GM23338 (cell line): ENCODE measurements around the gene MROH2A. TPM values are rescaled to one million over a fixed set of nuclear protein-coding genes. Genes with fewer than 3 reads are reported as not detected.

Experiments used
- ATAC-seq: fragments of 200-7000 bp; cut with Tn5 transposase; 3 replicates; pipeline ENCODE4 v1.9.1; 2020
- DNase-seq: peaks from one replicate; pipeline ENCODE4 v3.0.0-alpha.2; 2015; ENCODE audit warnings: low spot score
- H2AFZ ChIP-seq: fragments of 200-600 bp; sonication (generic); 2 replicates; pipeline ENCODE4 v1.8.0; 2016; ENCODE audit warnings: antibody characterized with exemption, mild to moderate bottlenecking, moderate library complexity
- H3F3A ChIP-seq: fragments of 200-600 bp; sonication (generic); replicated peaks from 2 replicates; pipeline ENCODE4 v1.8.0; 2017; ENCODE audit warnings: antibody characterized with exemption, mixed run types, low read depth
- H3K27ac ChIP-seq: fragments of 200-600 bp; sonication (generic); 2 replicates; pipeline ENCODE4 v1.6.1; 2016; ENCODE audit warnings: low read depth
- H3K27me3 ChIP-seq: fragments of 200-600 bp; sonication (generic); 2 replicates; pipeline ENCODE4 v1.8.0; 2016; ENCODE audit warnings: mild to moderate bottlenecking, mixed run types, moderate library complexity; ENCODE audit not compliant: insufficient read depth
- H3K36me3 ChIP-seq: fragments of 200-600 bp; sonication (generic); 2 replicates; pipeline ENCODE4 v1.8.0; 2016; ENCODE audit warnings: mild to moderate bottlenecking; ENCODE audit not compliant: insufficient read depth
- H3K4me1 ChIP-seq: fragments of 200-600 bp; sonication (generic); 2 replicates; pipeline ENCODE4 v1.8.0; 2016; ENCODE audit warnings: mild to moderate bottlenecking, moderate library complexity; ENCODE audit not compliant: insufficient read depth
- H3K4me2 ChIP-seq: fragments of 200-600 bp; sonication (generic); 2 replicates; pipeline ENCODE4 v1.7.1; 2017; ENCODE audit warnings: mixed run types
- H3K4me3 ChIP-seq: fragments of 200-600 bp; sonication (generic); 2 replicates; pipeline ENCODE4 v1.6.1; 2016; ENCODE audit warnings: mixed run types
- H3K79me2 ChIP-seq: fragments of 200-600 bp; sonication (generic); replicated peaks from 2 replicates; pipeline ENCODE4 v1.8.0; 2017; ENCODE audit warnings: mild to moderate bottlenecking; ENCODE audit not compliant: insufficient read depth
- H3K9me2 ChIP-seq: fragments of 200-600 bp; sonication (generic); 2 replicates; pipeline ENCODE4 v1.8.0; 2017; ENCODE audit not compliant: insufficient read depth
- H4K20me1 ChIP-seq: fragments of 200-600 bp; sonication (generic); replicated peaks from 2 replicates; pipeline ENCODE4 v1.8.0; 2017; ENCODE audit warnings: mild to moderate bottlenecking; ENCODE audit not compliant: insufficient read depth
- H3K27ac Mint-ChIP-seq: 2 replicates; pipeline ENCODE4 v1.8.0; 2020; ENCODE audit warnings: inconsistent platforms, mild to moderate bottlenecking, moderate library complexity, mixed read lengths
- H3K27me3 Mint-ChIP-seq: 3 replicates; pipeline ENCODE4 v1.8.0; 2022; ENCODE audit warnings: low read depth, mild to moderate bottlenecking, moderate library complexity, mixed read lengths, inconsistent platforms; ENCODE audit not compliant: insufficient read depth, poor library complexity
- H3K36me3 Mint-ChIP-seq: 3 replicates; pipeline ENCODE4 v1.8.0; 2021; ENCODE audit warnings: low read depth, mild to moderate bottlenecking, inconsistent platforms, moderate library complexity, mixed read lengths
- H3K4me1 Mint-ChIP-seq: 3 replicates; pipeline ENCODE4 v1.8.0; 2020; ENCODE audit warnings: mild to moderate bottlenecking, inconsistent platforms, mixed read lengths
- H3K4me3 Mint-ChIP-seq: 3 replicates; pipeline ENCODE4 v1.8.0; 2021; ENCODE audit warnings: moderate library complexity, mild to moderate bottlenecking, inconsistent platforms, mixed read lengths
- H3K9me3 Mint-ChIP-seq: 3 replicates; pipeline ENCODE4 v1.8.0; 2020; ENCODE audit warnings: moderate library complexity, mild to moderate bottlenecking, inconsistent platforms, mixed read lengths
- EZH2 ChIP-seq: fragments of 200-600 bp; sonication (generic); IDR thresholded peaks from one replicate; pipeline ENCODE4 v1.8.0; 2017; ENCODE audit warnings: antibody characterized with exemption, mild to moderate bottlenecking, low read depth; ENCODE audit not compliant: unreplicated experiment
- EZH2phosphoT487 ChIP-seq: fragments of 200-600 bp; sonication (generic); IDR thresholded peaks from one replicate; pipeline ENCODE4 v1.8.1; 2018; ENCODE audit warnings: antibody characterized with exemption; ENCODE audit not compliant: unreplicated experiment
- JUNB ChIP-seq: IDR thresholded peaks from one replicate; pipeline ENCODE4 v1.6.1; 2016; ENCODE audit warnings: antibody characterized with exemption; ENCODE audit not compliant: unreplicated experiment
- NANOG ChIP-seq: IDR thresholded peaks from 2 replicates; pipeline ENCODE4 v1.6.1; 2016; ENCODE audit warnings: antibody characterized with exemption, borderline replicate concordance
- STAT1 ChIP-seq: IDR thresholded peaks from one replicate; pipeline ENCODE4 v1.6.1; 2016; ENCODE audit warnings: antibody characterized with exemption; ENCODE audit not compliant: unreplicated experiment
- ZNF462 ChIP-seq: fragments of 250-450 bp; sonication (Bioruptor Pico); IDR thresholded peaks from 2 replicates; pipeline ENCODE4 v1.5.0; 2020; ENCODE audit warnings: mild to moderate bottlenecking, moderate library complexity
- polyA plus RNA-seq: library from polyadenylated mRNA; unstranded; fragments of >200 nt; fragmentation: Nextera tagmentation; extraction: Ambion mirVana; gene quantifications from 2 replicates; pipeline ENCODE4 v1.2.1, GENCODE V29; 2016
- total RNA-seq: library from RNA; depleted of rRNA; stranded (reverse); fragments of >200 nt; shearing (Covaris generic); gene quantifications from 2 replicates; pipeline ENCODE4 v1.2.3, GENCODE V29; 2014

MROH2A gene
- total and polyA plus RNA-seq, 2 experiments from 2014 or later, result not detected

GRCh38 chr2:233791883-233792329 is 13.8 kb downstream of the MROH2A start (continued):
- TF ChIP-seq ZNF462 (CRISPR knock-in tag) (no peak), JUNB (no peak)

GRCh38 chr2:233792720-233793119 is 14.6 kb downstream of the MROH2A start:
- H3K4me3 ChIP-seq, result no peak overlapping the region
- no peaks in the 10 kb centered on the region; the same call in 2 of the 3 replicates for H3K4me1 Mint-ChIP-seq
- DNase-seq, result no peak
- H3K36me3 Mint-ChIP-seq, result no peaks in the 10 kb centered on the region; the same call in 2 of the 3 replicates
- H3K36me3 ChIP-seq, result no peaks in the 10 kb centered on the region
- H3K4me1 ChIP-seq, result no peaks in the 10 kb centered on the region
- no peaks in the 10 kb centered on the region for H3F3A ChIP-seq
- H3K27me3 Mint-ChIP-seq, result peaks cover 11% of the 10 kb centered on the region
- no peaks in the 10 kb centered on the region for H3K9me2 ChIP-seq
- TF ChIP-seq STAT1 (no peak), NANOG (no peak), EZH2 (no peak), EZH2phosphoT487 (no peak)
- H3K27ac ChIP-seq, result no peak overlapping the region
- no peak overlapping the region for H3K4me2 ChIP-seq
- no peak overlapping the region for H3K4me3 Mint-ChIP-seq
- no peak overlapping the region for H2AFZ ChIP-seq
- no peak for ATAC-seq
- H3K27me3 ChIP-seq, result no peaks in the 10 kb centered on the region
- H3K79me2 ChIP-seq, result no peaks in the 10 kb centered on the region
- H3K27ac Mint-ChIP-seq, result no peak overlapping the region
- H3K9me3 Mint-ChIP-seq, result peaks cover 12% of the 10 kb centered on the region
- H4K20me1 ChIP-seq, result no peaks in the 10 kb centered on the region
